ENCODE results near the gene PTCHD1. TPM values are rescaled to one million over a fixed set of nuclear protein-coding genes. Genes with fewer than 3 reads are reported as not detected.

The PTCHD1 gene
- polyA plus RNA-seq, 4 donors: 0.09 to 0.22 TPM; not detected in 2

GRCh38 chrX:23385242-23385641 is 50.6 kb downstream of the PTCHD1 start:
- FAIRE-seq: no peak
- Histone ChIP-seq H3K36me3 (ENCODE audit: control insufficient read depth in 3 of 3, insufficient read depth in 2 of 3, low read depth in 1 of 3, low read length in 3 of 3) (no peaks in the 10 kb centered on the region), H3K27me3 (ENCODE audit: control insufficient read depth in 3 of 3, insufficient read depth in 3 of 3, low read length in 3 of 3) (no peaks in the 10 kb centered on the region), H3K9me3 (ENCODE audit: control insufficient read depth in 2 of 2, insufficient read depth in 1 of 2, low read depth in 1 of 2, low read length in 1 of 2) (no peaks in the 10 kb centered on the region), H3K4me3 (ENCODE audit: low read depth in 1 of 3, low read length in 3 of 3) (no peak overlapping the region), H3K4me1 (ENCODE audit: control insufficient read depth in 3 of 3, insufficient read depth in 2 of 3, low read depth in 1 of 3, low read length in 2 of 3) (no peaks in the 10 kb centered on the region), H3K27ac (ENCODE audit: low read depth in 1 of 3, low read length in 2 of 3) (no peak overlapping the region)
- 67 to 72% (median 67%) methylated on average over 3 of the region's 3 CpGs for WGBS, 3 donors
- DNase-seq: no peak

GRCh38 chrX:23386260-23386659 is 51.6 kb downstream of the PTCHD1 start:
- H3K9me3 ChIP-seq (ENCODE audit: control insufficient read depth in 2 of 2, insufficient read depth in 1 of 2, low read depth in 1 of 2, low read length in 1 of 2): no peaks in the 10 kb centered on the region
- no peak for FAIRE-seq
- no peaks in the 10 kb centered on the region for H3K36me3 ChIP-seq (ENCODE audit: control insufficient read depth in 3 of 3, insufficient read depth in 2 of 3, low read depth in 1 of 3, low read length in 3 of 3)
- no peak overlapping the region for H3K27ac ChIP-seq (ENCODE audit: low read depth in 1 of 3, low read length in 2 of 3)
- no peaks in the 10 kb centered on the region for H3K4me1 ChIP-seq (ENCODE audit: control insufficient read depth in 3 of 3, insufficient read depth in 2 of 3, low read depth in 1 of 3, low read length in 2 of 3)
- H3K27me3 ChIP-seq (ENCODE audit: control insufficient read depth in 3 of 3, insufficient read depth in 3 of 3, low read length in 3 of 3): no peaks in the 10 kb centered on the region
- H3K4me3 ChIP-seq (ENCODE audit: low read depth in 1 of 3, low read length in 3 of 3): no peak overlapping the region
- no peak for DNase-seq

- H3K27me3 ChIP-seq (ENCODE audit: control insufficient read depth in 3 of 3, insufficient read depth in 3 of 3, low read length in 3 of 3): no peaks in the 10 kb centered on the region
- DNase-seq (no peak), FAIRE-seq (no peak)
- no peaks in the 10 kb centered on the region for H3K9me3 ChIP-seq (ENCODE audit: control insufficient read depth in 2 of 2, insufficient read depth in 1 of 2, low read depth in 1 of 2, low read length in 1 of 2)
- H3K36me3 ChIP-seq (ENCODE audit: control insufficient read depth in 3 of 3, insufficient read depth in 2 of 3, low read depth in 1 of 3, low read length in 3 of 3): no peaks in the 10 kb centered on the region
- no peak overlapping the region for H3K4me3 ChIP-seq (ENCODE audit: low read depth in 1 of 3, low read length in 3 of 3)
- H3K4me1 ChIP-seq (ENCODE audit: control insufficient read depth in 3 of 3, insufficient read depth in 2 of 3, low read depth in 1 of 3, low read length in 2 of 3): no peaks in the 10 kb centered on the region
- 58 to 82% (median 79%) methylated on average over 5 of the region's 5 CpGs for WGBS, 3 donors
- no peak overlapping the region for H3K27ac ChIP-seq (ENCODE audit: low read depth in 1 of 3, low read length in 2 of 3)
Measured at GRCh38 chrX:23386726-23387125, 52.1 kb downstream of the PTCHD1 start.

- Histone ChIP-seq H3K4me1 (ENCODE audit: control insufficient read depth in 3 of 3, insufficient read depth in 2 of 3, low read depth in 1 of 3, low read length in 2 of 3) (no peaks in the 10 kb centered on the region), H3K4me3 (ENCODE audit: low read depth in 1 of 3, low read length in 3 of 3) (no peak overlapping the region), H3K36me3 (ENCODE audit: control insufficient read depth in 3 of 3, insufficient read depth in 2 of 3, low read depth in 1 of 3, low read length in 3 of 3) (no peaks in the 10 kb centered on the region), H3K27me3 (ENCODE audit: control insufficient read depth in 3 of 3, insufficient read depth in 3 of 3, low read length in 3 of 3) (no peaks in the 10 kb centered on the region), H3K9me3 (ENCODE audit: control insufficient read depth in 2 of 2, insufficient read depth in 1 of 2, low read depth in 1 of 2, low read length in 1 of 2) (no peaks in the 10 kb centered on the region), H3K27ac (ENCODE audit: low read depth in 1 of 3, low read length in 2 of 3) (no peak overlapping the region)
- no peak for FAIRE-seq
- DNase-seq: no peak
- WGBS, 3 donors: 74 to 84% (median 75%) methylated on average over 6 of the region's 6 CpGs
Measured at GRCh38 chrX:23387550-23388184, 53.0 kb downstream of the PTCHD1 start.

- Histone ChIP-seq H3K27me3 (ENCODE audit: control insufficient read depth in 3 of 3, insufficient read depth in 3 of 3, low read length in 3 of 3) (no peaks in the 10 kb centered on the region), H3K4me3 (ENCODE audit: low read depth in 1 of 3, low read length in 3 of 3) (no peak overlapping the region), H3K9me3 (ENCODE audit: control insufficient read depth in 2 of 2, insufficient read depth in 1 of 2, low read depth in 1 of 2, low read length in 1 of 2) (no peaks in the 10 kb centered on the region), H3K4me1 (ENCODE audit: control insufficient read depth in 3 of 3, insufficient read depth in 2 of 3, low read depth in 1 of 3, low read length in 2 of 3) (no peaks in the 10 kb centered on the region), H3K36me3 (ENCODE audit: control insufficient read depth in 3 of 3, insufficient read depth in 2 of 3, low read depth in 1 of 3, low read length in 3 of 3) (no peaks in the 10 kb centered on the region), H3K27ac (ENCODE audit: low read depth in 1 of 3, low read length in 2 of 3) (no peak overlapping the region)
- WGBS, 3 donors: 62 to 88% (median 84%) methylated on average over 8 of the region's 8 CpGs
- no peak for DNase-seq
- FAIRE-seq: no peak
Measured at GRCh38 chrX:23389196-23389792, 54.6 kb downstream of the PTCHD1 start.

- H3K4me3 ChIP-seq (ENCODE audit: low read depth in 1 of 3, low read length in 3 of 3): no peak overlapping the region
- no peaks in the 10 kb centered on the region for H3K9me3 ChIP-seq (ENCODE audit: control insufficient read depth in 2 of 2, insufficient read depth in 1 of 2, low read depth in 1 of 2, low read length in 1 of 2)
- no peak for FAIRE-seq
- WGBS, 3 donors: 89 to 91% (median 90%) methylated on average over 11 of the region's 11 CpGs
- H3K27ac ChIP-seq (ENCODE audit: low read depth in 1 of 3, low read length in 2 of 3): no peak overlapping the region
- no peak for DNase-seq
- H3K36me3 ChIP-seq (ENCODE audit: control insufficient read depth in 3 of 3, insufficient read depth in 2 of 3, low read depth in 1 of 3, low read length in 3 of 3): no peaks in the 10 kb centered on the region
- no peaks in the 10 kb centered on the region for H3K27me3 ChIP-seq (ENCODE audit: control insufficient read depth in 3 of 3, insufficient read depth in 3 of 3, low read length in 3 of 3)
- no peaks in the 10 kb centered on the region for H3K4me1 ChIP-seq (ENCODE audit: control insufficient read depth in 3 of 3, insufficient read depth in 2 of 3, low read depth in 1 of 3, low read length in 2 of 3)
Measured at GRCh38 chrX:23390979-23391378, 56.3 kb downstream of the PTCHD1 start.

GRCh38 chrX:23392195-23392594 is 57.5 kb downstream of the PTCHD1 start:
- Histone ChIP-seq H3K9me3 (ENCODE audit: control insufficient read depth in 2 of 2, insufficient read depth in 1 of 2, low read depth in 1 of 2, low read length in 1 of 2) (no peaks in the 10 kb centered on the region), H3K4me1 (ENCODE audit: control insufficient read depth in 3 of 3, insufficient read depth in 2 of 3, low read depth in 1 of 3, low read length in 2 of 3) (no peaks in the 10 kb centered on the region), H3K4me3 (ENCODE audit: low read depth in 1 of 3, low read length in 3 of 3) (no peak overlapping the region), H3K27me3 (ENCODE audit: control insufficient read depth in 3 of 3, insufficient read depth in 3 of 3, low read length in 3 of 3) (no peaks in the 10 kb centered on the region), H3K36me3 (ENCODE audit: control insufficient read depth in 3 of 3, insufficient read depth in 2 of 3, low read depth in 1 of 3, low read length in 3 of 3) (no peaks in the 10 kb centered on the region), H3K27ac (ENCODE audit: low read depth in 1 of 3, low read length in 2 of 3) (no peak overlapping the region)
- DNase-seq (peak; percentile 27 to 52), FAIRE-seq (no peak)
- WGBS, 3 donors: 19 to 73% (median 44%) methylated on average over 5 of the region's 5 CpGs

GRCh38 chrX:23394421-23394820 is 59.8 kb downstream of the PTCHD1 start:
- FAIRE-seq (no peak), DNase-seq (peak in 1 of 2 donors; percentile 21)
- H3K4me3 ChIP-seq (ENCODE audit: low read depth in 1 of 3, low read length in 3 of 3): no peak overlapping the region
- no peak overlapping the region for H3K27ac ChIP-seq (ENCODE audit: low read depth in 1 of 3, low read length in 2 of 3)
- WGBS, 3 donors: 89 to 100% (median 98%) methylated on average over 1 of the region's 1 CpG
- H3K4me1 ChIP-seq (ENCODE audit: control insufficient read depth in 3 of 3, insufficient read depth in 2 of 3, low read depth in 1 of 3, low read length in 2 of 3): no peaks in the 10 kb centered on the region
- no peaks in the 10 kb centered on the region for H3K9me3 ChIP-seq (ENCODE audit: control insufficient read depth in 2 of 2, insufficient read depth in 1 of 2, low read depth in 1 of 2, low read length in 1 of 2)
- no peaks in the 10 kb centered on the region for H3K27me3 ChIP-seq (ENCODE audit: control insufficient read depth in 3 of 3, insufficient read depth in 3 of 3, low read length in 3 of 3)
- H3K36me3 ChIP-seq (ENCODE audit: control insufficient read depth in 3 of 3, insufficient read depth in 2 of 3, low read depth in 1 of 3, low read length in 3 of 3): no peaks in the 10 kb centered on the region

GRCh38 chrX:23396263-23396662 is 61.6 kb downstream of the PTCHD1 start:
- no peaks in the 10 kb centered on the region for H3K9me3 ChIP-seq (ENCODE audit: control insufficient read depth in 2 of 2, insufficient read depth in 1 of 2, low read depth in 1 of 2, low read length in 1 of 2)
- WGBS, 3 donors: 73 to 88% (median 82%) methylated on average over 5 of the region's 5 CpGs
- no peak overlapping the region for H3K4me3 ChIP-seq (ENCODE audit: low read depth in 1 of 3, low read length in 3 of 3)
- DNase-seq: no peak
- H3K27ac ChIP-seq (ENCODE audit: low read depth in 1 of 3, low read length in 2 of 3): no peak overlapping the region
- H3K27me3 ChIP-seq (ENCODE audit: control insufficient read depth in 3 of 3, insufficient read depth in 3 of 3, low read length in 3 of 3): no peaks in the 10 kb centered on the region
- no peaks in the 10 kb centered on the region for H3K4me1 ChIP-seq (ENCODE audit: control insufficient read depth in 3 of 3, insufficient read depth in 2 of 3, low read depth in 1 of 3, low read length in 2 of 3)
- no peak for FAIRE-seq
- H3K36me3 ChIP-seq (ENCODE audit: control insufficient read depth in 3 of 3, insufficient read depth in 2 of 3, low read depth in 1 of 3, low read length in 3 of 3): no peaks in the 10 kb centered on the region
